IPS-18c (cell line): Measurements from ENCODE around the gene C16orf89.

Experiments
- H3K4me3 ChIP-seq: 2 replicates; pipeline ENCODE4 v1.7.0; 2013; ENCODE audit warnings: low read depth, mild to moderate bottlenecking, low read length, moderate library complexity; ENCODE audit not compliant: insufficient read depth
- H3K9me3 ChIP-seq: one replicate; pipeline ENCODE4 v1.6.1; 2013; ENCODE audit warnings: mild to moderate bottlenecking, low read length, moderate library complexity; ENCODE audit not compliant: control insufficient read depth, insufficient read depth

The C16orf89 gene

GRCh38 chr16:5002699-5003143 is 63.0 kb downstream of the C16orf89 start:
- no peak overlapping the region for H3K4me3 ChIP-seq
- H3K9me3 ChIP-seq, result no peaks in the 10 kb centered on the region

DNA sequence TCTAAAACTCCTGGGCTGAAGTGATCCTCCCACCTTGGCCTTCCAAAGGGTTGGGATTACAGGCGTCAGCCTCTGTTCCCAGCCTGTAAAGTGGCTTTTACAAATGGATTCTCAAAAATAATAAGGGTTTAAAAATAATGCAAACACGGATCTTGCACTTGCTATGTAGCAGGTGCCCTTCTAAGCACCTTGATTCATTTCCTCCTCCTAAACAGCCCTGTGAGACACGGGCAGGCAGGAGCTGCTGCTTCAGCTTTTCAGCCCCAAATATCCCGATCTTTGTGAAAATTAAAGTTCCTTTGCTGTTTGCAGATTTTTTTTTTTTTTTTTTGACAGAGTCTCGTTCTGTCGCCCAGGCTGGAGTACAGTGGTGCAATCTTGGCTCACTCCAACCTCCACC is 63.8 kb downstream of the C16orf89 start:
- Histone ChIP-seq H3K4me3 (no peak overlapping the region), H3K9me3 (no peaks in the 10 kb centered on the region)

GRCh38 chr16:5001571-5001970 is 64.2 kb downstream of the C16orf89 start:
- no peak overlapping the region for H3K4me3 ChIP-seq
- no peaks in the 10 kb centered on the region for H3K9me3 ChIP-seq

GRCh38 chr16:5000573-5001001 is 65.2 kb downstream of the C16orf89 start:
- no peaks in the 10 kb centered on the region for H3K9me3 ChIP-seq
- H3K4me3 ChIP-seq, result no peak overlapping the region

- Histone ChIP-seq H3K9me3 (no peaks in the 10 kb centered on the region), H3K4me3 (no peak overlapping the region)
Measured at GRCh38 chr16:4994719-4995434, 70.9 kb downstream of the C16orf89 start.
